Stomach (tissue), 9 donors: ENCODE measurements around the gene PCYT2. TPM values are rescaled to one million over a fixed set of nuclear protein-coding genes. Genes with fewer than 3 reads are reported as not detected.
"Not testable (repeated sequence)": the region's sequence is repeated elsewhere in the genome, so short reads cannot be mapped to it uniquely, and the experiment has no call there.

Source experiments
- DNase-seq, 2 donors: peaks; one replicate each; pipeline versions ENCODE4 v3.0.0 to v3.0.0-alpha.2; 2013 to 2019
- H3K27ac ChIP-seq, 5 donors: fragments of 200-600 bp in 4 of 5; sonication (generic) in 4 of 5; one replicate each; pipeline ENCODE4 v1.5.1; 2013 to 2019; ENCODE audit warnings: mild to moderate bottlenecking in 1 of 5, moderate library complexity in 1 of 5
- H3K27me3 ChIP-seq, 3 donors: fragments of 200-600 bp; sonication (generic); one replicate each; pipeline ENCODE4 v1.5.1; 2017 to 2019; ENCODE audit warnings: mixed run types in 1 of 3
- H3K36me3 ChIP-seq, 4 donors: fragments of 200-600 bp; sonication (generic); 1 replicate in 3 of 4; 2 replicates in 1 of 4; pipeline ENCODE4 v1.5.1; 2016 to 2019
- H3K4me1 ChIP-seq, 4 donors: fragments of 200-600 bp; sonication (generic); one replicate each; pipeline ENCODE4 v1.5.1; 2016 to 2019
- H3K4me3 ChIP-seq, 4 donors: fragments of 200-600 bp; sonication (generic) in 3 of 4; one replicate each; pipeline ENCODE4 v1.5.1; 2016 to 2019; ENCODE audit warnings: mild to moderate bottlenecking in 1 of 4
- H3K9me3 ChIP-seq, 4 donors: fragments of 200-600 bp; sonication (generic); one replicate each; pipeline ENCODE4 v1.5.1; 2016 to 2019
- CTCF ChIP-seq, 7 experiments: fragments of 450-650 bp in 4 of 7; fragments of 200-600 bp in 3 of 7; sonication (generic) in 3 of 7; IDR thresholded peaks; one replicate each; pipeline ENCODE4 v1.5.1; 2016 to 2019; ENCODE audit warnings: antibody characterized with exemption in 7 of 7, control low read depth in 2 of 7, mild to moderate bottlenecking in 1 of 7
- EP300 ChIP-seq: sonication (generic); formaldehyde crosslinking; IDR thresholded peaks from one replicate; pipeline ENCODE4 v1.6.1; 2017; ENCODE audit warnings: antibody characterized with exemption
- POLR2A ChIP-seq, 4 donors: fragments of 450-650 bp; IDR thresholded peaks; one replicate each; pipeline ENCODE4 v1.6.1; 2016; ENCODE audit warnings: antibody characterized with exemption in 4 of 4, control low read depth in 2 of 4, mild to moderate bottlenecking in 1 of 4, moderate library complexity in 1 of 4
- POLR2AphosphoS5 ChIP-seq, 3 donors: sonication (generic); formaldehyde crosslinking; IDR thresholded peaks; one replicate each; pipeline ENCODE4 v1.6.1; 2016; ENCODE audit warnings: antibody characterized with exemption in 3 of 3
- WGBS, 5 donors: extraction: QIAGEN DNeasy Blood & Tissue Kit in 3 of 5; methylation state at CpG; one replicate each; pipeline versions ENCODE4 v1.1.5 to v1.1.7; 2013 to 2018; 5-methylcytosine and 5-hydroxymethylcytosine counted together
- intact Hi-C: fragments of 100-400 bp; cut with DNase I; formaldehyde crosslinking; loops from one replicate; pipeline ENCODE4 v1.15.1; 2023; ENCODE audit warnings: low total_unique reads
- polyA plus RNA-seq, 3 donors: library from polyadenylated mRNA; stranded (reverse); fragments of 200-250 nt; gene quantifications; one replicate each; pipeline ENCODE4 v1.2.3, GENCODE V29; 2013
- total RNA-seq, 5 donors: library from RNA; depleted of rRNA; stranded (reverse); fragments of >200 nt; gene quantifications; one replicate each; pipeline versions ENCODE4 v1.1.0 to v1.2.3, GENCODE V29; 2014 to 2016
- donor health status: healthy with polysubstance abuse.
- donor health status: Bipolar disorder and iron deficiency.
- donor health status: healthy.

PCYT2 gene
- total and polyA plus RNA-seq, 8 donors: 17.5 to 119 (median 41.2) TPM

- H3K36me3 ChIP-seq: no peaks in the 10 kb centered on the region
- no peak overlapping the region for H3K27ac ChIP-seq
- no peak overlapping the region for H3K4me3 ChIP-seq
- no peaks in the 10 kb centered on the region for H3K9me3 ChIP-seq
- no peak for DNase-seq
- TF ChIP-seq CTCF (IDR thresholded peaks at IDR 0.05) (no peak), POLR2A (IDR thresholded peaks at IDR 0.05) (no peak), POLR2AphosphoS5 (IDR thresholded peaks at IDR 0.05) (no peak), EP300 (no peak)
- H3K4me1 ChIP-seq: peaks cover 17 to 20% (median 19%) of the 10 kb centered on the region in 4 donors
- peaks cover 9 to 80% (median 31%) of the 10 kb centered on the region in 3 donors for H3K27me3 ChIP-seq
- intact Hi-C loops: no loop called here
- 68 to 84% (median 79%) methylated on average over 7 to 13 of the region's 13 CpGs for WGBS, 5 donors
Measured at GRCh38 chr17:81955756-81956544, 44.8 kb upstream of the PCYT2 start.

- no peak overlapping the region for H3K4me3 ChIP-seq
- peaks cover 12 to 15% (median 13%) of the 10 kb centered on the region in 4 donors for H3K4me1 ChIP-seq
- TF ChIP-seq POLR2AphosphoS5 (IDR thresholded peaks at IDR 0.05): no peak
- TF ChIP-seq CTCF (IDR thresholded peaks at IDR 0.05): no peak
- no peak for TF ChIP-seq POLR2A (IDR thresholded peaks at IDR 0.05)
- TF ChIP-seq EP300: no peak
- 85 to 91% (median 89%) methylated on average over 14 to 26 of the region's 26 CpGs for WGBS, 5 donors
- H3K9me3 ChIP-seq: no peaks in the 10 kb centered on the region
- intact Hi-C loops: no loop called here
- H3K36me3 ChIP-seq: no peaks in the 10 kb centered on the region
- no peak overlapping the region for H3K27ac ChIP-seq
- peaks cover 4 to 72% (median 23%) of the 10 kb centered on the region in 3 donors for H3K27me3 ChIP-seq
- DNase-seq: no peak
Measured at GRCh38 chr17:81955058-81955681, 44.0 kb upstream of the PCYT2 start.

GRCh38 chr17:81954131-81955057, 43.2 kb upstream of the PCYT2 start:
- peaks cover 0 to 64% (median 17%) of the 10 kb centered on the region in 3 donors for H3K27me3 ChIP-seq
- TF ChIP-seq POLR2A (IDR thresholded peaks at IDR 0.05) (no peak), EP300 (no peak), POLR2AphosphoS5 (IDR thresholded peaks at IDR 0.05) (no peak), CTCF (IDR thresholded peaks at IDR 0.05) (no peak)
- H3K9me3 ChIP-seq: no peaks in the 10 kb centered on the region
- H3K36me3 ChIP-seq: no peaks in the 10 kb centered on the region
- peaks cover 4 to 7% (median 5%) of the 10 kb centered on the region in 4 donors for H3K4me1 ChIP-seq
- intact Hi-C loops: no loop called here
- no peak overlapping the region for H3K4me3 ChIP-seq
- no peak for DNase-seq
- no peak overlapping the region for H3K27ac ChIP-seq
- 85 to 93% (median 89%) methylated on average over 19 of the region's 19 CpGs for whole genome bisulfite sequencing, 5 donors

GRCh38 chr17:81953443-81953842, 42.2 kb upstream of the PCYT2 start:
- H3K36me3 ChIP-seq, H3K4me3 ChIP-seq, DNase-seq, H3K27ac ChIP-seq, H3K9me3 ChIP-seq, H3K4me1 ChIP-seq, intact Hi-C loops: not testable (repeated sequence)
- WGBS, 5 donors: 71 to 79% (median 74%) methylated on average over 5 of the region's 5 CpGs
- H3K27me3 ChIP-seq: peaks cover 0 to 55% (median 8%) of the 10 kb centered on the region in 3 donors
